Measurements from ENCODE around the gene IL12RB1. TPM values are rescaled to one million over a fixed set of nuclear protein-coding genes. Genes with fewer than 3 reads are reported as not detected.

The IL12RB1 gene
- total and polyA plus RNA-seq, 2 of the 13 experiments (the other 11 are each of a cell fraction or from before 2014, with no cell fraction given) = 0.03 to 0.04 TPM

- TF ChIP-seq ZNF17 (CRISPR knock-in tag; IDR thresholded peaks at IDR 0.05) (no peak), POLR2AphosphoS5 (IDR thresholded peaks at IDR 0.05; ENCODE audit: low read depth, low read length) (peak; percentile 72), KLF9 (CRISPR knock-in tag; IDR thresholded peaks at IDR 0.05; ENCODE audit: low read depth) (no peak), DR1 (CRISPR knock-in tag; IDR thresholded peaks at IDR 0.05) (no peak), ZNF451 (CRISPR knock-in tag; IDR thresholded peaks at IDR 0.05) (no peak), HIVEP1 (CRISPR knock-in tag; IDR thresholded peaks at IDR 0.05) (no peak), SKIL (CRISPR knock-in tag; IDR thresholded peaks at IDR 0.05; ENCODE audit: borderline replicate concordance) (no peak; the same call in 1 of the 2 replicates), TGIF2 (CRISPR knock-in tag; IDR thresholded peaks at IDR 0.05) (peak; percentile 42; the same call in 1 of the 2 replicates), PRPF4 (IDR thresholded peaks at IDR 0.05; ENCODE audit: low read depth, low read length, poor library complexity, severe bottlenecking) (no peak), ZFP90 (CRISPR knock-in tag; IDR thresholded peaks at IDR 0.05; ENCODE audit: borderline replicate concordance) (no peak), THAP11 (CRISPR knock-in tag; IDR thresholded peaks at IDR 0.05) (peak; percentile 62; the same call in 1 of the 2 replicates), THRA (CRISPR knock-in tag; IDR thresholded peaks at IDR 0.05; ENCODE audit: borderline replicate concordance) (peak; percentile 45; the same call in 1 of the 2 replicates), MAFF (IDR thresholded peaks at IDR 0.05; ENCODE audit: low read depth, low read length) (no peak), ZNF275 (CRISPR knock-in tag; IDR thresholded peaks at IDR 0.05; ENCODE audit: borderline replicate concordance) (no peak), PLRG1 (conservative IDR thresholded peaks at IDR 0.05) (no peak), ZFP41 (CRISPR knock-in tag; IDR thresholded peaks at IDR 0.05; ENCODE audit: borderline replicate concordance) (no peak), ZNF496 (CRISPR knock-in tag; IDR thresholded peaks at IDR 0.05; ENCODE audit: insufficient replicate concordance) (no peak), ZNF678 (CRISPR knock-in tag; IDR thresholded peaks at IDR 0.05) (no peak)
Measured at GRCh38 chr19:18135712-18136584, 49.2 kb upstream of the IL12RB1 start (continued).
